Panc1 (cell line): ENCODE data around the gene TOMM5. TPM values are rescaled to one million over a fixed set of nuclear protein-coding genes. Genes with fewer than 3 reads are reported as not detected.
A peak's percentile ranks its signal among the peaks of the same experiment; 100 is the strongest.

Experiments
- ATAC-seq: fragments of 200-7000 bp; cut with Tn5 transposase; 2 replicates; pipeline ENCODE4 v1.9.1; 2020; ENCODE audit warnings: mild to moderate bottlenecking, moderate library complexity
- BruUV-seq: library from RNA; stranded (reverse); fragments of 400-500 nt; replicated peaks from 2 replicates; lab custom pipeline; 2021; lab: Mats Ljungman, UMichigan
- CTCF ChIA-PET: fragments of 300-600 bp; sonication (Branson Sonifier 250); formaldehyde crosslinking; loops from one replicate; lab custom pipeline; 2022; ENCODE audit warnings: antibody characterized with exemption; lab: Charles Lee
- POLR2A ChIA-PET: fragments of 300-600 bp; sonication (Branson Sonifier 250); formaldehyde crosslinking; loops from one replicate; lab custom pipeline; 2022; ENCODE audit warnings: antibody characterized with exemption; lab: Charles Lee
- DNase-seq: peaks from one replicate; pipeline ENCODE4 v3.0.0-alpha.2; 2010; ENCODE audit warnings: low read depth, low spot score
- H3K27ac ChIP-seq: 2 replicates; pipeline ENCODE4 v1.5.1; 2011; ENCODE audit warnings: mild to moderate bottlenecking, low read length, inconsistent platforms
- H3K27me3 ChIP-seq: fragments of 200-500 bp; sonication (Bioruptor generic); 2 replicates; pipeline ENCODE4 v1.6.0; 2014; ENCODE audit warnings: low read length, inconsistent platforms; ENCODE audit not compliant: control insufficient read depth, insufficient read depth
- H3K36me3 ChIP-seq: fragments of 200-500 bp; sonication (Bioruptor generic); 2 replicates; pipeline ENCODE4 v1.5.1; 2014; ENCODE audit warnings: inconsistent platforms, mild to moderate bottlenecking, low read length, moderate library complexity; ENCODE audit not compliant: control insufficient read depth, insufficient read depth
- H3K4me1 ChIP-seq: 2 replicates; pipeline ENCODE4 v1.5.1; 2011; ENCODE audit warnings: inconsistent platforms, mild to moderate bottlenecking, low read length, moderate library complexity; ENCODE audit not compliant: control insufficient read depth, insufficient read depth
- H3K4me3 ChIP-seq, 2 experiments: 2 replicates each; pipeline ENCODE4 v1.5.1; 2011 to 2012; ENCODE audit warnings: low read depth in 2 of 2, low read length in 2 of 2, mild to moderate bottlenecking in 2 of 2, inconsistent platforms in 1 of 2, moderate library complexity in 1 of 2
- H3K9me3 ChIP-seq: fragments of 200-500 bp; sonication (Bioruptor generic); 2 replicates; pipeline ENCODE4 v1.5.1; 2014; ENCODE audit warnings: low read depth, mild to moderate bottlenecking, inconsistent platforms, low read length, moderate library complexity; ENCODE audit not compliant: control insufficient read depth, insufficient read depth
- POLR2AphosphoS5 ChIP-seq: IDR thresholded peaks from 2 replicates; pipeline ENCODE4 v1.6.1; 2012; ENCODE audit warnings: mild to moderate bottlenecking, low read depth, low read length, moderate library complexity
- SIN3A ChIP-seq: IDR thresholded peaks from 2 replicates; pipeline ENCODE4 v1.6.1; 2012; ENCODE audit warnings: low read depth, mild to moderate bottlenecking, low read length, moderate library complexity, borderline replicate concordance; ENCODE audit not compliant: insufficient read depth
- TCF7L2 ChIP-seq: IDR thresholded peaks from 2 replicates; pipeline ENCODE4 v1.6.1; 2011; ENCODE audit warnings: mild to moderate bottlenecking, low read depth, low read length, inconsistent platforms
- in situ Hi-C: cut with HindIII; loops from 2 replicates; pipeline ENCODE4 v1.10.0; 2016; ENCODE audit warnings: low sequenced_read_pairs, low pct_unique_long_range_greater_than_20kb
- intact Hi-C: fragments of 100-400 bp; cut with micrococcal nuclease; formaldehyde crosslinking; loops from one replicate; pipeline ENCODE4 v1.10.0; 2022; ENCODE audit not compliant: unreplicated experiment
- total RNA-seq: library from RNA; stranded (reverse); gene quantifications from one replicate; pipeline ENCODE4 v1.2.1, GENCODE V29; 2021; ENCODE audit not compliant: unreplicated experiment
- TF ChIP-seq, protein P1 (sequence below), 2 experiments: IDR thresholded peaks; 2 replicates each; pipeline ENCODE4 v1.6.1; 2011 to 2012; ENCODE audit warnings: low read depth in 2 of 2, control low read depth in 1 of 2, low read length in 1 of 2, mild to moderate bottlenecking in 1 of 2, moderate library complexity in 1 of 2; ENCODE audit not compliant: insufficient read depth in 1 of 2
- TF ChIP-seq, protein P2 (sequence below): fragments of 450-650 bp; IDR thresholded peaks from 2 replicates; pipeline ENCODE4 v1.5.1; 2017; ENCODE audit warnings: mild to moderate bottlenecking

TOMM5 gene
- total RNA-seq, 1 experiment from 2014 or later = 333 TPM

DNA sequence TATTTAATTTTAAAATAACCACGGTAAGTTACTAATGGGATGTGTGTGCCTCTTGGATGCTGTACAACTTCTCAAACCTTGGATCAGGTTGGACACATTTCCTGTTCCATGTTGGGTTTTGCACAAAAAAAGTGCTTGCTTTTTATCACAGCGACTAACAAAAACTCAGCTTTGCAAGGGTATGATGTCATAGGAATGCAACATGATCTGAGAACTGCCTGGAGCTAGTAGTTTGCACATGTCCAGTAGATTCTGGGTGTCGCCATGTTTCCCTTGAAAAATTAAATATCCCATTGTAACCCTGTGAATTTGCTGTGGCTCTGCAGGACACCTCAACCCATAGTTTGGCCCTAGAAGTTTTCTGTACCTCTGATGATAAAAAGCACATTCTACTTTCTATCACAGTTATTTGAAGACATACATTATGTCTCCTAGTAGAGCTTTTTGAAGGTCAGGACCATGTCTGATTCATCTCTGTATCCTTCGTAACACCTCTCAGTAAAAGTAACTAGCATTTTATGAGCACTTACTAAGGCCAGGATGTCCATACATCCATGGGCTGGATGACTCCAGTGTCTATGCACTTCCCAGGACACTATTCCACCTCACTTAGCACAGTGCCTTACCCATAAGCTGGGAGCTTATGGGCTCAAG lies 46.8 kb upstream of the TOMM5 start:
- in situ Hi-C loops = no loop called here
- POLR2A ChIA-PET = interaction anchor here (0.6 kb wide), 1 partner anchor 17 kb away, joined by 3 read pairs; no protein-coding TSS in a partner anchor

DNA sequence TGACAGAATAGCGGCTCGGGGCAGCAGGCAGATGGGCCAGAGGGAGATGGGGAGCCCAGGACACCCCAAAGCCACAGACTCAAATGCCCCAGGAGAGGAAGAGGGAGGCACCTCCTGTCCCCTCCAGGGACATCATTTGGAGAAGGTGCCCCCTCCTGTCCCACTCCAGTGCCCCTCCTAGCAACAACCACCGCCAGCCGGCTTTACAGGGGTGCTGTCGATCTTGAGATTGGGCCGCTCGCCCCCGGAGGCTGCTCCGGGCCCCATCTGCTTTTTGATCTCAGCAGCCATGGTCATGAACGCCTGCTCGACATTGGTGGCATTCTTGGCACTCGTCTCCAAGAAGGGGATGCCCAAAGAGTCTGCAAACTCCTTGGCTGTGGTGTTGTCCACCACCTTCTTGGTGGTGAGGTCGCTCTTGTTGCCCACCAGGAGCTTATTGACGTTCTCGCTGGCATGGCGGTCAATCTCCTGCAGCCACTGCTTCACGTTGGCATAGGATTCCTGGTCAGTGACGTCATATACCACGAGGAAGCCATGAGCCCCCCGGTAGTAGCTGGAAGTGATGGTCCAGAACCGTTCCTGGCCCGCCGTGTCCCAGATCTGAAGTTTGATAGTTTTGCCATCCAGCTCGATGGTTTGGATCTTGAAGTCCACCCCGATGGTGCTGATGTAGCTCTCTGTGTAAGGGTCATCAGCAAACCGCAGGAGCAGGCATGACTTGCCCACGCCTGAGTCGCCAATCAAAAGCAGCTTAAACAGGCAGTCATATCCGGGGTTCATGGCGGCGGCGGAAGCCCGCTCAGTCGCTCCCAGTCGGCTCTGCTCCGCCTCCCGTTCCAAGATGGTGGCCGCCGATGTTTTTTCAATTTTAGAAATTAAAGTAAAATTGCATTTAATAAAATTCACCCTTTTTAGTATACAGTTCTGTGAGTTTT lies 44.4 kb upstream of the TOMM5 start:
- ATAC-seq (no peak), DNase-seq (no peak)
- Histone ChIP-seq H3K36me3 (no peaks in the 10 kb centered on the region), H3K4me1 (no peaks in the 10 kb centered on the region), H3K4me3 (no peak overlapping the region), H3K9me3 (no peaks in the 10 kb centered on the region), H3K27ac (no peak overlapping the region), H3K27me3 (peaks cover 20% of the 10 kb centered on the region)
- POLR2A ChIA-PET = interaction anchor here (0.7 kb wide), 1 partner anchor 262 kb away, joined by 3 read pairs; no protein-coding TSS in a partner anchor
- CTCF ChIA-PET = interaction anchor here (0.5 kb wide), 1 partner anchor 119 kb away, joined by 3 read pairs; no protein-coding TSS in a partner anchor
- no peak for TF ChIP-seq SIN3A
- TF ChIP-seq, protein P1, sequence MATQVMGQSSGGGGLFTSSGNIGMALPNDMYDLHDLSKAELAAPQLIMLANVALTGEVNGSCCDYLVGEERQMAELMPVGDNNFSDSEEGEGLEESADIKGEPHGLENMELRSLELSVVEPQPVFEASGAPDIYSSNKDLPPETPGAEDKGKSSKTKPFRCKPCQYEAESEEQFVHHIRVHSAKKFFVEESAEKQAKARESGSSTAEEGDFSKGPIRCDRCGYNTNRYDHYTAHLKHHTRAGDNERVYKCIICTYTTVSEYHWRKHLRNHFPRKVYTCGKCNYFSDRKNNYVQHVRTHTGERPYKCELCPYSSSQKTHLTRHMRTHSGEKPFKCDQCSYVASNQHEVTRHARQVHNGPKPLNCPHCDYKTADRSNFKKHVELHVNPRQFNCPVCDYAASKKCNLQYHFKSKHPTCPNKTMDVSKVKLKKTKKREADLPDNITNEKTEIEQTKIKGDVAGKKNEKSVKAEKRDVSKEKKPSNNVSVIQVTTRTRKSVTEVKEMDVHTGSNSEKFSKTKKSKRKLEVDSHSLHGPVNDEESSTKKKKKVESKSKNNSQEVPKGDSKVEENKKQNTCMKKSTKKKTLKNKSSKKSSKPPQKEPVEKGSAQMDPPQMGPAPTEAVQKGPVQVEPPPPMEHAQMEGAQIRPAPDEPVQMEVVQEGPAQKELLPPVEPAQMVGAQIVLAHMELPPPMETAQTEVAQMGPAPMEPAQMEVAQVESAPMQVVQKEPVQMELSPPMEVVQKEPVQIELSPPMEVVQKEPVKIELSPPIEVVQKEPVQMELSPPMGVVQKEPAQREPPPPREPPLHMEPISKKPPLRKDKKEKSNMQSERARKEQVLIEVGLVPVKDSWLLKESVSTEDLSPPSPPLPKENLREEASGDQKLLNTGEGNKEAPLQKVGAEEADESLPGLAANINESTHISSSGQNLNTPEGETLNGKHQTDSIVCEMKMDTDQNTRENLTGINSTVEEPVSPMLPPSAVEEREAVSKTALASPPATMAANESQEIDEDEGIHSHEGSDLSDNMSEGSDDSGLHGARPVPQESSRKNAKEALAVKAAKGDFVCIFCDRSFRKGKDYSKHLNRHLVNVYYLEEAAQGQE (IDR thresholded peaks at IDR 0.05; ENCODE audit: insufficient read depth in 1 of 2, low read depth in 2 of 2, low read length in 1 of 2) = peak in 1 of 2 experiments; percentile 34; a peak in 1 of 4 replicates
- no peak for TF ChIP-seq TCF7L2
- TF ChIP-seq, protein P2, sequence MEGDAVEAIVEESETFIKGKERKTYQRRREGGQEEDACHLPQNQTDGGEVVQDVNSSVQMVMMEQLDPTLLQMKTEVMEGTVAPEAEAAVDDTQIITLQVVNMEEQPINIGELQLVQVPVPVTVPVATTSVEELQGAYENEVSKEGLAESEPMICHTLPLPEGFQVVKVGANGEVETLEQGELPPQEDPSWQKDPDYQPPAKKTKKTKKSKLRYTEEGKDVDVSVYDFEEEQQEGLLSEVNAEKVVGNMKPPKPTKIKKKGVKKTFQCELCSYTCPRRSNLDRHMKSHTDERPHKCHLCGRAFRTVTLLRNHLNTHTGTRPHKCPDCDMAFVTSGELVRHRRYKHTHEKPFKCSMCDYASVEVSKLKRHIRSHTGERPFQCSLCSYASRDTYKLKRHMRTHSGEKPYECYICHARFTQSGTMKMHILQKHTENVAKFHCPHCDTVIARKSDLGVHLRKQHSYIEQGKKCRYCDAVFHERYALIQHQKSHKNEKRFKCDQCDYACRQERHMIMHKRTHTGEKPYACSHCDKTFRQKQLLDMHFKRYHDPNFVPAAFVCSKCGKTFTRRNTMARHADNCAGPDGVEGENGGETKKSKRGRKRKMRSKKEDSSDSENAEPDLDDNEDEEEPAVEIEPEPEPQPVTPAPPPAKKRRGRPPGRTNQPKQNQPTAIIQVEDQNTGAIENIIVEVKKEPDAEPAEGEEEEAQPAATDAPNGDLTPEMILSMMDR = no peak
- no peak for TF ChIP-seq POLR2AphosphoS5
- in situ Hi-C loops (no loop called here), intact Hi-C loops (no loop called here)
- no TSS peak for BruUV-seq

More for the DNA sequence above, 46.8 kb upstream of the TOMM5 start:
- no peaks in the 10 kb centered on the region for H3K4me1 ChIP-seq
- no peaks in the 10 kb centered on the region for H3K36me3 ChIP-seq
- no peaks in the 10 kb centered on the region for H3K9me3 ChIP-seq
- TF ChIP-seq TCF7L2 = no peak
- TF ChIP-seq, protein P1 (IDR thresholded peaks at IDR 0.05; ENCODE audit: insufficient read depth in 1 of 2, low read depth in 2 of 2, low read length in 1 of 2) = no peak
- TF ChIP-seq SIN3A = no peak
- no peak for TF ChIP-seq POLR2AphosphoS5
- TF ChIP-seq, protein P2 = no peak
- H3K27me3 ChIP-seq = peaks cover 41% of the 10 kb centered on the region
- H3K4me3 ChIP-seq = no peak overlapping the region
- CTCF ChIA-PET = interaction anchor here (0.6 kb wide), 1 partner anchor 355 kb away, joined by 3 read pairs; no protein-coding TSS in a partner anchor
- BruUV-seq = no TSS peak
- ATAC-seq (no peak), DNase-seq (no peak)
- intact Hi-C loops = no loop called here
- H3K27ac ChIP-seq = no peak overlapping the region
